Measurements from ENCODE around the gene DCLK1.

The DCLK1 gene

GRCh38 chr13:35941374-35941773 lies 189.8 kb downstream of the DCLK1 start:
- no peak for TF ChIP-seq CTCF (conservative IDR thresholded peaks at IDR 0.05; ENCODE audit: low read depth)
- CTCF ChIA-PET: interaction anchor here (0.6 to 0.7 kb wide), 2 partner anchors 55 to 288 kb away, joined by 3 to 4 read pairs; no protein-coding TSS in a partner anchor
- POLR2A ChIA-PET (ENCODE audit: low non-redundant PET): no interaction called here
- no peak overlapping the region for H3K27ac ChIP-seq
- no peak for DNase-seq (ENCODE audit: low spot score)

GRCh38 chr13:35940734-35941133 lies 190.4 kb downstream of the DCLK1 start:
- H3K27ac ChIP-seq: no peak overlapping the region
- ChIA-PET CTCF (interaction anchor here (1.3 kb wide), 1 partner anchor 10 kb away, joined by 4 read pairs; no protein-coding TSS in a partner anchor), POLR2A (ENCODE audit: low non-redundant PET) (no interaction called here)
- DNase-seq (ENCODE audit: low spot score): no peak
- no peak for TF ChIP-seq CTCF (conservative IDR thresholded peaks at IDR 0.05; ENCODE audit: low read depth)

- no peak overlapping the region for H3K27ac ChIP-seq
- DNase-seq (ENCODE audit: low spot score): no peak
- TF ChIP-seq CTCF (conservative IDR thresholded peaks at IDR 0.05; ENCODE audit: low read depth): no peak
- CTCF ChIA-PET: no interaction called here
- POLR2A ChIA-PET (ENCODE audit: low non-redundant PET): no interaction called here
Observed at GRCh38 chr13:35936246-35936978, 194.8 kb downstream of the DCLK1 start.

GRCh38 chr13:35930665-35931631 lies 200.2 kb downstream of the DCLK1 start:
- no peak overlapping the region for H3K27ac ChIP-seq
- TF ChIP-seq CTCF (conservative IDR thresholded peaks at IDR 0.05; ENCODE audit: low read depth): no peak
- ChIA-PET CTCF (interaction anchor here (0.7 to 0.8 kb wide), 3 partner anchors 9 to 807 kb away, joined by 3 to 6 read pairs (median 4); no protein-coding TSS in a partner anchor), POLR2A (ENCODE audit: low non-redundant PET) (no interaction called here)
- no peak for DNase-seq (ENCODE audit: low spot score)

GRCh38 chr13:35927567-35928021 lies 203.6 kb downstream of the DCLK1 start:
- no peak overlapping the region for H3K27ac ChIP-seq
- peak; percentile 15 for DNase-seq (ENCODE audit: low spot score)
- CTCF ChIA-PET: no interaction called here

More at GRCh38 chr13:35927567-35928021, 203.6 kb downstream of the DCLK1 start:
- TF ChIP-seq CTCF (conservative IDR thresholded peaks at IDR 0.05; ENCODE audit: low read depth): no peak
- POLR2A ChIA-PET (ENCODE audit: low non-redundant PET): no interaction called here

Measured in RWPE1 (cell line).